ENCODE measurements around the gene CADPS.

CADPS gene

DNA sequence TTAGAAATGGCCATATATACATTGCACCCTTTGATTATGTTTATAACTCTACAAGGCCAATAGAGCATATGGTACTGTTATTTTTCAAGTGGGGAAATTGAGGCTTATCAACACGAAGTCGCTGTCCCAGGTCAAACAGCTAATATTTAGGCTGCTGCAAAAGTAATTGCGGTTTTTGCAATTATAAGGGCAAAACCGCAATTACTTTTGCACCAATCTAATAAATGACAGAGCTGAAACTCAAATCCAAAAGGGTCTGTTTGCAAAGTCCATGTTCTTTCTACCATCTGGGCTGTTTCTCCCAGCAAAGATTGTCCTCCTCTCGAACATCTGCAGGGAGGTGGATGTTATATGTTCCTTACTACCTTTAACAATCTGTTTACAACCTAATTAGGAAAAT is 147.2 kb downstream of the CADPS start:
- Histone ChIP-seq H3K36me3 (replicated peaks) (no peaks in the 10 kb centered on the region), H3K27me3 (ENCODE audit: low read depth) (peaks cover 4% of the 10 kb centered on the region; the same call in 1 of the 2 replicates), H3K4me1 (no peaks in the 10 kb centered on the region), H3K4me3 (no peak overlapping the region), H3K9me3 (no peaks in the 10 kb centered on the region)
- in situ Hi-C loops (cut with MboI; ENCODE audit: low sequenced_read_pairs), result no loop called here
- no peak for DNase-seq (ENCODE audit: low spot score in 2 of 2)

DNA sequence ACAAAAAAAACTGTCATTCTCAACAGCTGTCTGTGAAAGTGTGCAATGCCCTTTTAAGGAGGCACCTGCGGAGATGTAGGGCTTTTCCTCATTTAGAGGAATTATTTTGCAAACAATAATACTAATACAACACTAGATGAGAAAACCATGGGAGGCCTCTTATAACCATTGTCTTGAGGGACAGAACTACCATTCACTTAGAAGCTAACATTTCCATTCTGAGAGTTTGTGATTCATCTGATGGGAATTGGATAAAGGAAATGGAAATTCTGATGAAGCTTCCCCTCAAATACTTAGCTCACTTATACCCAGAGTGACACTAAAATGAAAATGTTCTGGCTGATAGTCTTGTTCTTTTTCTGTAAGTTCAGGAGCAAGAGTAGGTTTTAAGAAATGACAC is 147.7 kb downstream of the CADPS start:
- Histone ChIP-seq H3K36me3 (replicated peaks) (no peaks in the 10 kb centered on the region), H3K27me3 (ENCODE audit: low read depth) (peaks cover 4% of the 10 kb centered on the region; the same call in 1 of the 2 replicates), H3K4me3 (no peak overlapping the region), H3K9me3 (no peaks in the 10 kb centered on the region), H3K4me1 (no peaks in the 10 kb centered on the region)
- in situ Hi-C loops (cut with MboI; ENCODE audit: low sequenced_read_pairs), result no loop called here
- no peak for DNase-seq (ENCODE audit: low spot score in 2 of 2)

DNA sequence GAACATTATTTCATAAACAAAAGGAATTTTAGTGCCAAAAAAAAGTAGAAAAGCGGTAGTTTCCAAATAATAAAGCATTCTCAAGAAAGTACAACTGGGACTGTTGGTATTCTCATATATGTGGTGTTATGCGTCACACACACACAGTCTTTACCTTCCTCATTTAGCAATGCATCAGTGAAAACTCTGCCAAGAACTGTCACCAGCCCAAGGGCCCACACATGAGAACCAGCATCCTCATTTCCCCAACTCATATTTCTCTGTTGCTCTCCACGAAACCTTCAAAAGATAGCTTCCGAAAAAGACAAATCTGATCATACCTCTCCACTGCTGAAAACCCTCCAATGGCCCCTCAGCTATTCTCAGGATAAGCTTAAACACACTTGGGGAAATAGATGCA is 150.7 kb downstream of the CADPS start:
- Histone ChIP-seq H3K9me3 (no peaks in the 10 kb centered on the region), H3K4me1 (no peaks in the 10 kb centered on the region), H3K36me3 (replicated peaks) (no peaks in the 10 kb centered on the region), H3K27me3 (ENCODE audit: low read depth) (peaks cover 4% of the 10 kb centered on the region; the same call in 1 of the 2 replicates), H3K4me3 (no peak overlapping the region)
- in situ Hi-C loops (cut with MboI; ENCODE audit: low sequenced_read_pairs), result no loop called here
- no peak for DNase-seq (ENCODE audit: low spot score in 2 of 2)

DNA sequence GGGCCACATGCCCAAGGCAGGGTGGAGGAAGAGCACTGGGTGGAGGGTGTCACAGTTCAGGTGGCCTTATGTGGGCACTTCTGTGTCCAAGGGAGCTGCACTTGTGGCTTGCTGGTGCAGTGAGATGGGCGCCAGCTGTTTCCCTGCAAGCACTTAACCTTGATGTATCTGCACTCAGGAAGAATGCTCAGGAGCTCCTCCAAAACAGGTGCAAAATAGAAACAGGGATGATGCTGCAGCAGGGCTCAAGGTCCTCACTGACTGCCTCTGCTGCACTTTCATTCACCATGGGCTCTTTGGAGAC is 151.3 kb downstream of the CADPS start:
- in situ Hi-C loops (cut with MboI; ENCODE audit: low sequenced_read_pairs), result no loop called here
- H3K27me3 ChIP-seq (ENCODE audit: low read depth), result peaks cover 4% of the 10 kb centered on the region; the same call in 1 of the 2 replicates
- H3K4me1 ChIP-seq, result no peaks in the 10 kb centered on the region
- no peaks in the 10 kb centered on the region for H3K9me3 ChIP-seq
- H3K4me3 ChIP-seq, result no peak overlapping the region
- DNase-seq (ENCODE audit: low spot score in 2 of 2), result no peak
- H3K36me3 ChIP-seq (replicated peaks), result no peaks in the 10 kb centered on the region

DNA sequence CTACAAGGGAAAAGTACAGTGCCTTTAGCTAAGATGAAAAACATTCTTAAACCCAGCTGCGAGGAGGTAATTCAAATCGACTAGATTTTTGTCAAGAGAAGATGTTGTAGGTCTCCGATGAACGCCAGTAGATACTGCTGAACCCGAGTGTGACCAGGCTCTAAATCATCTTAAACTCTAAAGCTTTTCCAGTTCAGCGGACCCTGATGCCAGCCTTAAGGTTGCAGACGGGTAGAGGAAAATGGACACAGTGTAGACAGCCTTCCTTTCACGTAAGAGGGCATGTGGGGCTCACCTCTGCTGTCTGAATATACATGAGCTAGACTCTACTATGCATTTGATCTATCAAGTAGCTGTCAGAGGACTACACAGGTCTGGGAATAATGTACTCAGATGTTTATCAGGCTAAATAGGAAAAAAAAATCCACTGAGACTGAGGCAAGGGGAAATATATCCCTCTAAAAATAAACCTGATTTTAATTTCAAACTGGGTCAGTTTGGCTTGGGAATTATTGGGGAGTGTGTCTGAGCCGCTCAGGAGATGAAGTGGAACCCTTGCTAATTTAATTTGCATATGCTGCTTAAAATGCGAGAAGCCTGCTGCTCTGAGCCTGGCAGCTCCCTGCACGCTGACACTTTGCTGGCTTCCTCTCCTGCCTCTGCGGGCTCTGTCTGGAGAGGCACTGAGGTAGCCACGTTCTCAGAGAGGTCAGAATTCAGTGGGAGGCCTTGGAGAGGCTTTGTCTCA is 151.9 kb downstream of the CADPS start:
- DNase-seq (ENCODE audit: low spot score in 2 of 2), result no peak

DNA sequence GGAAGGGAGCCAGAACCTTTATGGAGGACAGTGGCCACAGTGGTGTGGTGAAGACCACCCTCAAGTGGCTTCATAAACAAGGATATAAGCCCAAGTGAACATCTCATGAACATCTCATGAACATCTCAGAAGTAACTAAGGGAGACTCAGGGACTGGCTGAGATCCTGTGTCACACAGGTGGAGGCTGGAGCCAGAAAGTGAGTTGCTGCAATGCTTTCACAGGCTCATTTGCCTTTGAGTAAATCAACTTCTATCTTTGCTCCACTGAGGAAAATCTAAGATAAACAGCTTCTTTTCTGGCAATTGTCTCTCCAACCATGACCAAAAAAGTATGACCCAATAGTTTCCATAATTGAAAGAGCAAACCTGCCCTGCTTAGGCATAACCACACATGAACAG is 152.9 kb downstream of the CADPS start:
- in situ Hi-C loops (cut with MboI; ENCODE audit: low sequenced_read_pairs), result no loop called here
- Histone ChIP-seq H3K36me3 (replicated peaks) (no peaks in the 10 kb centered on the region), H3K9me3 (no peaks in the 10 kb centered on the region), H3K27me3 (ENCODE audit: low read depth) (no peaks in the 10 kb centered on the region), H3K4me3 (no peak overlapping the region), H3K4me1 (no peaks in the 10 kb centered on the region)
- DNase-seq (ENCODE audit: low spot score in 2 of 2), result no peak

More for the DNA sequence above, 151.9 kb downstream of the CADPS start:
- no peaks in the 10 kb centered on the region for H3K4me1 ChIP-seq
- H3K9me3 ChIP-seq, result no peaks in the 10 kb centered on the region
- in situ Hi-C loops (cut with MboI; ENCODE audit: low sequenced_read_pairs), result no loop called here
- H3K27me3 ChIP-seq (ENCODE audit: low read depth), result peaks cover 4% of the 10 kb centered on the region; the same call in 1 of the 2 replicates
- no peak overlapping the region for H3K4me3 ChIP-seq
- no peaks in the 10 kb centered on the region for H3K36me3 ChIP-seq (replicated peaks)

DNA sequence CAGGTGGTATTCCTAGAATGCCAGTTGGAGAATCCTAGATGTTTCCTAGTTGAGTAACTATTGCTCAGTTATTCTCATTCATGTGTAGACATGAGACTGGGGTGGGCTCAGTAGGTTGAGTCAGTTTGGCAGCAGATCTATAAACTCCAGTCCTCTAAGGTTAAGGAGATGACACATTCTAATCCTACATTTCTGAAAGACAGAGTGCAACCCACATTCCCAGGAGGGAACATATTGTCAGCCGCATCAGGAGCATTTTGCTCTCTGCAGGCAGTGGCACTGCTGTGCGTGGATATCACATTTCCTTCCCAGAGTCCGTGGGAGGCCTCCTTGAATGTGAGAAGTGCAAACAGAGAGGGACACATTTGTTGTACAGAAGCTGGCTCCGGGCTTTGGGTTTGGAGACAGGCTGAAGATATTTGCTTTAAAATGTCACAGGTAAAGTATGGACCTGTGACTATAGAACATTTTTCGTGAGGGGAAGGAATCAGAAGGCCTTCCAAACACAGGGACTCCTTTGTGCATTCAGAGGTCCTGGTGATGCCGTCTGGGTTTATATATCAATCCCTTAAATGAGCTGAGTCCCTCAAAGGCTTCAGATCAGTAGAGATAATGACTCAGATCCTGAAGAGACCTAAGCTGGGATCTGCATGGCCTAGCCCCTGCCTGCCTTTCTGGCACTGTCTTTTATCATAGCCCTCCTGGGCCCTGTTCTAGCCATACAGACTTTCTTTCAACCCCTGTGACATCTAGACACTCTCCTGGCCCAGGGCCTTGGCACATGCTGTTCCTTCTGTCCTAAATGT is 156.5 kb downstream of the CADPS start:
- Histone ChIP-seq H3K4me1 (no peaks in the 10 kb centered on the region), H3K4me3 (no peak overlapping the region), H3K36me3 (replicated peaks) (no peaks in the 10 kb centered on the region), H3K27me3 (ENCODE audit: low read depth) (no peaks in the 10 kb centered on the region), H3K9me3 (no peaks in the 10 kb centered on the region)
- no peak for DNase-seq (ENCODE audit: low spot score in 2 of 2)
- in situ Hi-C loops (cut with MboI; ENCODE audit: low sequenced_read_pairs), result no loop called here

DNA sequence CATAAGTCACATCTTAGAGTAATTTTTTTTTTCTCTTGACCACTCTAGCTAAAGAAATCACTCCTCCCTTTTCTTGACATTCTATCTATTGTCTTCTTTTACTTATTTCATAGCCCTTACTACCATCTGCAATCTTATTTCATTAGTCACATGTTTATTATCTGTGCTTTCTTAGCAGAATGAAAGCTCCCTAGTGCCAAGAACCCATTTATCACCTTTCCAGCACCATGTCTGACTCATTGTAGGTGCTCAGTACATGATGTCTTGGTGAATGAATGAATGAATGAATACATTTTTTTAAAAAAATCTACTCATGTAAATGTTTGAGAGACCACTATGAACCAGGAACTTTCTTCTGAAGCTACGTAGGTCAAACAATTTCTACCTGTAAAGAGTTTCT is 157.2 kb downstream of the CADPS start:
- H3K4me3 ChIP-seq, result no peak overlapping the region
- no peak for DNase-seq (ENCODE audit: low spot score in 2 of 2)

DNA sequence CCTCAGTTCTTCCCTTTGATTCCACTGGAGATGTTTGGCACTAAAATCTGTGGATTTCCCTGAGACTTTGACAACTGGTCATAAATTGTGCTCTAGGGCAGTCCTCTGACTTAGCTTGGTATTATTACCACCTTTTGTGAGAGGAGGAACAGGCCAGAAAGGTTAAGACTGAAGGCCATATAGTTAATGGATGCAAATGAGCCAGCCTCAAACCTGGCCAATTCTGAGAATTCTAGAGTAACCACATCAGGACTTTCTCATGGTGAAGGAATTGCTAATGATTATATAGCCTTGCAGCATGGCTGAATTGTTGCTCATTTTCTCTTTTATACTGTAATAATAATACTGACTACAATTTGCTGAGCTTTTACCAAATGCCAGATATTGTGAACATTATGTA is 162.5 kb downstream of the CADPS start:
- H3K9me3 ChIP-seq, result no peaks in the 10 kb centered on the region
- no peaks in the 10 kb centered on the region for H3K36me3 ChIP-seq (replicated peaks)
- H3K4me1 ChIP-seq, result no peaks in the 10 kb centered on the region
- H3K27me3 ChIP-seq (ENCODE audit: low read depth), result no peaks in the 10 kb centered on the region
- in situ Hi-C loops (cut with MboI; ENCODE audit: low sequenced_read_pairs), result no loop called here
- DNase-seq (ENCODE audit: low spot score in 2 of 2), result no peak
- no peak overlapping the region for H3K4me3 ChIP-seq

More for the DNA sequence above, 157.2 kb downstream of the CADPS start:
- Histone ChIP-seq H3K9me3 (no peaks in the 10 kb centered on the region), H3K36me3 (replicated peaks) (no peaks in the 10 kb centered on the region), H3K27me3 (ENCODE audit: low read depth) (no peaks in the 10 kb centered on the region), H3K4me1 (no peaks in the 10 kb centered on the region)
- in situ Hi-C loops (cut with MboI; ENCODE audit: low sequenced_read_pairs), result no loop called here

DNA sequence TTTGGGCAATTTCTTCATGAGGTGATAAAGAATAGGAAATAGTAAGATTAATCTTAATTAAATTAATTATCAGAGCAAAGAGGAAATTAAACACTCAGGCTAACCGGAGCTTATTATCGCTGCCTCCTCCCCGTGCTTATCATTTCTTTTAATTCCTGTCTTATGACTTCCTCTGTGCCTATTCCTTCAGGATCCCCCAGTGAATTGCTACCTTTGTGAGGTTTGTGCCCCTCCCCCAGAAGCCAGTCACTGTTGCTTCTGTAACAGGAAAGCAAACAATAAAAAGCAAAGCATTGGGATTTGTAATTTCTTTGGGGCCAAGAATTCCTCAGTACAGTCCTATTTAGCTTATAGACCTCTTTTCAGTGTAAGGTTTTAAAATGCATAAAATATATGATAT is 164.5 kb downstream of the CADPS start:
- Histone ChIP-seq H3K4me3 (no peak overlapping the region), H3K9me3 (no peaks in the 10 kb centered on the region), H3K4me1 (no peaks in the 10 kb centered on the region), H3K27me3 (ENCODE audit: low read depth) (no peaks in the 10 kb centered on the region), H3K36me3 (replicated peaks) (no peaks in the 10 kb centered on the region)
- no peak for DNase-seq (ENCODE audit: low spot score in 2 of 2)
- in situ Hi-C loops (cut with MboI; ENCODE audit: low sequenced_read_pairs), result no loop called here

DNA sequence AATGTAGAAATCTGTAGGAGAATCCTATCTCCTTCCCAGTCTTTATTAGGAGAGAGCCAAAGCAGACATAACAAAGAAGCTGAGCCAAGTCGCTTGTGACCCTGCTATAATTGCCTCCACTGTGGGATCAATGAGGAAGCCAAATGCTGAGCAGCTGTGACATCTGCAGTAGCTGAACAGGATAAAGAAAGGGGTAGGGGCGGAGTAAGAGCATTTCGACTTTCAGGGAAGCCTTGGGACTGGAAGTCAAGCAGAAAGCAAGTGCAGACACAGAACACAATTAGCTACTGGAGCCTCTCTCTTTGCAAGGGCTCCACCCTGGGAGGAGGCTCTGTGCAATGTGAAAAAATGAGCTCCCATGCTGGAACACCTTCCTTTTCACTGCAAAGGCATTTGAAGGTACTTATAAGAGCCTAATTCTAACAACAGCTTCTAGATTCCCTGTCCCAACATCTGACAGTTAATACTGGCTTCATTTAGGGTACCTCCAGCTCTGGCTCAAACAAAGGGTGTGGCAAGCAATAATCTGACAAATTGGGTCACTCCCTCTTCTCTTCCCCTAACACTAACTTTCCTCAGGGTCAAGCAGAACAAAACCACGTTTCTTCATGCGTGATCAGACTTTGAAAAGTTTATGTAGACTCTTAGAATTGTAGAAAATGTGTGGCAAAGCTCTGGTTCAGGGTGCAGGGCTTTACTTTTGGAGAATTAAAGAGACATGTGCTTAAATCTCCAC is 166.4 kb downstream of the CADPS start:
- Histone ChIP-seq H3K4me3 (no peak overlapping the region), H3K9me3 (no peaks in the 10 kb centered on the region), H3K4me1 (no peaks in the 10 kb centered on the region), H3K36me3 (replicated peaks) (no peaks in the 10 kb centered on the region), H3K27me3 (ENCODE audit: low read depth) (no peaks in the 10 kb centered on the region)
- in situ Hi-C loops (cut with MboI; ENCODE audit: low sequenced_read_pairs), result no loop called here
- no peak for DNase-seq (ENCODE audit: low spot score in 2 of 2)

DNA sequence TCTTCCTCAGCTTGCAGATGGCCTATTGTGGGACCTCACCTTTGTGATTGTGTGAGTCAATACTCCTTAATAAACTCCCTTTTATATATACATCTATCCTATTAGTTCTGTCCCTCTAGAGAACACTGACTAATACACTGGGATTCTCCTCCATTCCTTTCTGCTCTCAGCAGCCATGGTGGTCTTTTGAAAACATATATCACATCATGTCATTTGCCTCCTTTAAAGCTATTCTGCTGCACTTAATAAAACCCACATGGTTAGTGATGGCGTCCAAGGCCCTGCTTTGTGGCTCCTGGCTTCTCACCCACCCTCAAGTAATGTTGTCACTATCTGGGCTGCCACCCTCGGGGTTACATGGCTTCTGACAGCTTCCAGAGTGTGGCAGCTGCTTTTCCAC is 169.5 kb downstream of the CADPS start:
- in situ Hi-C loops (cut with MboI; ENCODE audit: low sequenced_read_pairs), result no loop called here
- H3K4me3 ChIP-seq, result no peak overlapping the region

DNA sequence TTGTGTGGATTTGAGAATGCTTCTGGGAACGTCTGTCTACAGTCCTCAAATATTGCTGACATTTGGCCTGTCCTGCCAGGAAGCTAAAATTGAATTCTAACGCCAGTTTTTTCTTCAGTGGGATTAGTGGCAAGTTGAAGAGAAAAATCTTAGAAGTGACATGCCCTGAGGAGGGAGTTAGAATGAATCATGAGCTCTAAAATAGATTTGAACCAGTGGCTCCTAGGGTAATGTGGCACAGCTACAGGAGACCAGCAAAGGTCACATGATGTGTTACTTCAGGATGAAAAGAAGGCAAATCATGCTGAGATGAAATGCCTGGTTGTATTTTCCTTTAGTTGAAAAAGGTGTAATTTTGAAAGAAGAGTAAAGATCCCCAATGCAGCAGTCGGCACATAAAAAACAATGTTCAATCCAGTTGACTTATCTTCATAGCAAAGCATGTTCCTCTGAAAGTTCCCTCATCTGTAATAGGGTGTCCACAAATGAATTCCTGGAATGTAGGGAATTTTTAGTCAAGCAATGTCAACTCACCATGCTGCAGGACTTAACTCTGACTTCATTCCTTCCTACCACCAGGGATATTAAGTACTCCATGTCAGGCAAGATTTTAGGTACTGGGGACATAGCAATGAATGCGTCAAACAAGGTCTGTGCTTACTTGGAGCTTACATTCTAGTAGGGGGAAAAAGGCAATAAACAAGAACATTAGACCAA is 171.6 kb downstream of the CADPS start:
- no peak for DNase-seq (ENCODE audit: low spot score in 2 of 2)
- no peaks in the 10 kb centered on the region for H3K4me1 ChIP-seq
- no peaks in the 10 kb centered on the region for H3K36me3 ChIP-seq (replicated peaks)
- in situ Hi-C loops (cut with MboI; ENCODE audit: low sequenced_read_pairs), result no loop called here
- no peaks in the 10 kb centered on the region for H3K27me3 ChIP-seq (ENCODE audit: low read depth)
- no peak overlapping the region for H3K4me3 ChIP-seq
- no peaks in the 10 kb centered on the region for H3K9me3 ChIP-seq

More for the DNA sequence above, 169.5 kb downstream of the CADPS start:
- Histone ChIP-seq H3K9me3 (no peaks in the 10 kb centered on the region), H3K36me3 (replicated peaks) (no peaks in the 10 kb centered on the region), H3K4me1 (no peaks in the 10 kb centered on the region), H3K27me3 (ENCODE audit: low read depth) (no peaks in the 10 kb centered on the region)
- DNase-seq (ENCODE audit: low spot score in 2 of 2), result no peak
